Measurements from ENCODE around the gene SERPINE1. TPM values are rescaled to one million over a fixed set of nuclear protein-coding genes. Genes with fewer than 3 reads are reported as not detected.

SERPINE1 gene
- total and polyA plus RNA-seq, 2 of the 4 experiments (the other 2 are of a cell fraction): 1,441 to 2,783 TPM

- DNase-seq (no peak), ATAC-seq (ENCODE audit: low read depth) (no peak)
- dilution Hi-C loops (cut with HindIII; ENCODE audit: low sequenced_read_pairs, unreplicated experiment) (no loop called here), in situ Hi-C loops (cut with MboI; ENCODE audit: low sequenced_read_pairs) (no loop called here), intact Hi-C loops (cut with micrococcal nuclease) (no loop called here)
- Histone ChIP-seq H4K20me1 (ENCODE audit: insufficient read depth, low read length) (peaks cover 21% of the 10 kb centered on the region), H3K36me3 (ENCODE audit: control insufficient read depth, insufficient read depth, low read length) (peaks cover 28% of the 10 kb centered on the region), H2BK120ac (ENCODE audit: low read depth, low read length) (no peak overlapping the region), H3K27me3 (ENCODE audit: control insufficient read depth, insufficient read depth, low read length) (peaks cover 8% of the 10 kb centered on the region; the same call in 1 of the 2 replicates), H2BK15ac (ENCODE audit: low read depth, low read length) (no peak overlapping the region), H3K4ac (ENCODE audit: low read depth, low read length) (no peak overlapping the region), H3K9me3 (ENCODE audit: control insufficient read depth, insufficient read depth, low read length) (no peaks in the 10 kb centered on the region), H3K14ac (replicated peaks; ENCODE audit: low read depth, low read length) (no peak overlapping the region), H3K4me2 (ENCODE audit: low read depth, low read length) (no peak overlapping the region), H4K91ac (ENCODE audit: insufficient read depth, low read depth, low read length) (no peak overlapping the region), H2AFZ (replicated peaks; ENCODE audit: low read length, poor library complexity) (no peak overlapping the region), H3K79me1 (ENCODE audit: low read depth in 1 of 2, low read length in 2 of 2) (peaks cover 0 to 29% of the 10 kb centered on the region in 2 experiments; a peak in 3 of 4 replicates), H2AK9ac (replicated peaks; ENCODE audit: low read depth, low read length, poor library complexity) (no peak overlapping the region), H2BK5ac (ENCODE audit: low read depth, low read length, poor library complexity, severe bottlenecking) (no peak overlapping the region), H4K8ac (ENCODE audit: low read depth in 2 of 2, low read length in 2 of 2) (no peak overlapping the region), H3K18ac (ENCODE audit: low read depth, low read length) (no peak overlapping the region), H3K9me1 (ENCODE audit: insufficient read depth, low read length) (peaks cover 3% of the 10 kb centered on the region), H3K27ac (ENCODE audit: insufficient read depth, low read length) (no peak overlapping the region), H3K9ac (ENCODE audit: low read depth, low read length) (no peak overlapping the region), H3K56ac (ENCODE audit: extremely low read depth, insufficient read depth, low read length) (no peak overlapping the region), H4K5ac (ENCODE audit: low read depth, low read length) (no peak overlapping the region), H2AK5ac (ENCODE audit: low read depth, low read length) (no peak overlapping the region), H2BK20ac (ENCODE audit: low read depth, low read length) (no peak overlapping the region), H3K23ac (ENCODE audit: low read depth, low read length) (no peak overlapping the region), H3K4me1 (ENCODE audit: control insufficient read depth, insufficient read depth, low read length) (peaks cover 9% of the 10 kb centered on the region), H3K4me3 (ENCODE audit: insufficient read depth, low read depth, low read length) (no peak overlapping the region)
- BruUV-seq (replicated peaks): no TSS peak
- POLR2A ChIA-PET (ENCODE audit: unreplicated experiment): no interaction called here
- no peak for TF ChIP-seq BHLHE40 (IDR thresholded peaks at IDR 0.05; ENCODE audit: low read depth, low read length)
- TF ChIP-seq MAZ (IDR thresholded peaks at IDR 0.05; ENCODE audit: borderline replicate concordance, low read depth, low read length): no peak
- TF ChIP-seq RFX5 (IDR thresholded peaks at IDR 0.05; ENCODE audit: low read depth, low read length): no peak
- TF ChIP-seq, protein P1, sequence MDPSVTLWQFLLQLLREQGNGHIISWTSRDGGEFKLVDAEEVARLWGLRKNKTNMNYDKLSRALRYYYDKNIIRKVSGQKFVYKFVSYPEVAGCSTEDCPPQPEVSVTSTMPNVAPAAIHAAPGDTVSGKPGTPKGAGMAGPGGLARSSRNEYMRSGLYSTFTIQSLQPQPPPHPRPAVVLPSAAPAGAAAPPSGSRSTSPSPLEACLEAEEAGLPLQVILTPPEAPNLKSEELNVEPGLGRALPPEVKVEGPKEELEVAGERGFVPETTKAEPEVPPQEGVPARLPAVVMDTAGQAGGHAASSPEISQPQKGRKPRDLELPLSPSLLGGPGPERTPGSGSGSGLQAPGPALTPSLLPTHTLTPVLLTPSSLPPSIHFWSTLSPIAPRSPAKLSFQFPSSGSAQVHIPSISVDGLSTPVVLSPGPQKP (IDR thresholded peaks at IDR 0.05; ENCODE audit: borderline replicate concordance, low read depth, low read length): no peak
- no peak for TF ChIP-seq CEBPB (IDR thresholded peaks at IDR 0.05; ENCODE audit: low read depth, low read length)
- TF ChIP-seq USF2 (IDR thresholded peaks at IDR 0.05; ENCODE audit: low read depth, low read length): no peak
- TF ChIP-seq NFE2L2 (IDR thresholded peaks at IDR 0.05; ENCODE audit: low read depth, low read length): no peak
- TF ChIP-seq FOS (IDR thresholded peaks at IDR 0.05; ENCODE audit: low read depth, low read length): no peak
- no peak for TF ChIP-seq CTCF (conservative IDR thresholded peaks at IDR 0.05; ENCODE audit: low read depth, low read length)
- TF ChIP-seq POLR2A (IDR thresholded peaks at IDR 0.05; ENCODE audit: low read depth, low read length): no peak
- no peak for TF ChIP-seq RAD21 (IDR thresholded peaks at IDR 0.05; ENCODE audit: low read length)
- no peak for TF ChIP-seq CHD1 (IDR thresholded peaks at IDR 0.05; ENCODE audit: low read depth, low read length)
- no peak for TF ChIP-seq RCOR1 (IDR thresholded peaks at IDR 0.05; ENCODE audit: insufficient replicate concordance, low read length)
- no peak for TF ChIP-seq MXI1 (IDR thresholded peaks at IDR 0.05; ENCODE audit: borderline replicate concordance, low read depth, low read length)
- no peak for TF ChIP-seq SMC3 (IDR thresholded peaks at IDR 0.05; ENCODE audit: low read depth, low read length)
- CTCF ChIA-PET: no interaction called here
These were observed 34.0 kb downstream of the SERPINE1 start for GRCh38 chr7:101160910-101161309.

Data from IMR-90 (cell line).